ENCODE measurements around the gene B4GALNT4. TPM values are rescaled to one million over a fixed set of nuclear protein-coding genes. Genes with fewer than 3 reads are reported as not detected.
A peak's percentile ranks its signal among the peaks of the same experiment; 100 is the strongest.

The B4GALNT4 gene
- total and polyA plus RNA-seq, 2 of the 13 experiments (the other 11 are each of a cell fraction or from before 2014, with no cell fraction given) = 30.5 to 50.1 TPM

DNA sequence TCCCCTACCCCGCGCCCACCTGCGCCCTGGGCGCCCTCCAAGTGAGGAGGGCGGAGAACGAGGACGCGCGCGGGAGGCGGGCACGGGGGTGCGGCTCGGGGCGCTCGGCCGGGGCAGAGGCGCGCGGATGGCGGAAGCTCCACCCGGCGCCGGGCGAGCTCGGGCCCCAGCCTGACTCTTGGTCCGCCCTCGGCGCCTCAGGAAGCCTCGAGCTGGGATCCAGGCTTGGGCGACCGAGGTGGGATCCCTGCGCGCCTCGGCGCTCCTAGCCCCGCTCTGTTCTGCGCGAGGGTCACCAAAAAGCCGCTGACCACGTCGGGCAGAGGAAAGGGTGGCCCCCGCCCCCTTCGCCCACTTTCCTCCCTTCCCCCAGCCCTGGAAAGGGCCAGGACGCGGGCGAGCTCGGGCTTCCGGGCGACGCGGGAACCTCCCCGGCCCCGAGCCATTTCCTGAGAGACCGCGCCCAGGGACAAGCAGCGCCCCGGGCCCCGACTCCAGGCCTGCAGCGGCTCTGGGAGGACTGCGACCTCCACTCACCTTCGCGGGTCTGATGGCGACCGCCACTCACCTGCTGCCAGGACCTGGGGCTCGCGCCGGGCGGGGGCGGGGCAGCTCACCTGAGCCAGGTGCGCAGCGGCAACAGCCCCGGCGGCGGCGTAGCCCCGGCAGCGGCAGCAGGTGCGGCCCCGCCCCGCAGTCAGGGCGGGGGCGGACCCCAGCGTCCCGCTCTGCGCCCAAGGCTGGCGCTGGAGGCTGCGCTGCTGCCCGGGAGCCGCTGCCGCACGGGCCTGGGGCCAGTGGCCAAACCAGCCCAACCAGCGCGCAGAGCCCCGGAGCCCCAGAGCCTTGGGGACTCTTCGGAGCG, 47.7 kb downstream of the B4GALNT4 start (continued):
- TF ChIP-seq, protein P1, sequence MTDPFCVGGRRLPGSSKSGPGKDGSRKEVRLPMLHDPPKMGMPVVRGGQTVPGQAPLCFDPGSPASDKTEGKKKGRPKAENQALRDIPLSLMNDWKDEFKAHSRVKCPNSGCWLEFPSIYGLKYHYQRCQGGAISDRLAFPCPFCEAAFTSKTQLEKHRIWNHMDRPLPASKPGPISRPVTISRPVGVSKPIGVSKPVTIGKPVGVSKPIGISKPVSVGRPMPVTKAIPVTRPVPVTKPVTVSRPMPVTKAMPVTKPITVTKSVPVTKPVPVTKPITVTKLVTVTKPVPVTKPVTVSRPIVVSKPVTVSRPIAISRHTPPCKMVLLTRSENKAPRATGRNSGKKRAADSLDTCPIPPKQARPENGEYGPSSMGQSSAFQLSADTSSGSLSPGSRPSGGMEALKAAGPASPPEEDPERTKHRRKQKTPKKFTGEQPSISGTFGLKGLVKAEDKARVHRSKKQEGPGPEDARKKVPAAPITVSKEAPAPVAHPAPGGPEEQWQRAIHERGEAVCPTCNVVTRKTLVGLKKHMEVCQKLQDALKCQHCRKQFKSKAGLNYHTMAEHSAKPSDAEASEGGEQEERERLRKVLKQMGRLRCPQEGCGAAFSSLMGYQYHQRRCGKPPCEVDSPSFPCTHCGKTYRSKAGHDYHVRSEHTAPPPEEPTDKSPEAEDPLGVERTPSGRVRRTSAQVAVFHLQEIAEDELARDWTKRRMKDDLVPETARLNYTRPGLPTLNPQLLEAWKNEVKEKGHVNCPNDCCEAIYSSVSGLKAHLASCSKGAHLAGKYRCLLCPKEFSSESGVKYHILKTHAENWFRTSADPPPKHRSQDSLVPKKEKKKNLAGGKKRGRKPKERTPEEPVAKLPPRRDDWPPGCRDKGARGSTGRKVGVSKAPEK (CRISPR knock-in tag; IDR thresholded peaks at IDR 0.05; ENCODE audit: borderline replicate concordance) = 0 out of 2 replicates have a peak, but pooled peaks have one; percentile 35
- TF ChIP-seq GABPB1 (CRISPR knock-in tag; IDR thresholded peaks at IDR 0.05) (peak; percentile 36; the same call in 1 of the 2 replicates), KLF12 (CRISPR knock-in tag; IDR thresholded peaks at IDR 0.05; ENCODE audit: borderline replicate concordance) (0 out of 2 replicates have a peak, but pooled peaks have one; percentile 55), EEA1 (CRISPR knock-in tag; IDR thresholded peaks at IDR 0.05; ENCODE audit: borderline replicate concordance) (peak; percentile 64; the same call in 1 of the 2 replicates), KDM2A (CRISPR knock-in tag; IDR thresholded peaks at IDR 0.05; ENCODE audit: borderline replicate concordance, low read depth) (peak; percentile 59; the same call in 1 of the 2 replicates), HNRNPLL (IDR thresholded peaks at IDR 0.05; ENCODE audit: low read depth, low read length, poor library complexity, severe bottlenecking) (peak; percentile 13), MAFG (CRISPR knock-in tag; IDR thresholded peaks at IDR 0.05) (no peak), YEATS4 (CRISPR knock-in tag; IDR thresholded peaks at IDR 0.05; ENCODE audit: borderline replicate concordance) (peak; percentile 30; the same call in 1 of the 2 replicates), ZFP90 (CRISPR knock-in tag; IDR thresholded peaks at IDR 0.05; ENCODE audit: borderline replicate concordance) (peak; percentile 58; the same call in 1 of the 2 replicates), HOXA3 (CRISPR knock-in tag; IDR thresholded peaks at IDR 0.05) (0 out of 2 replicates have a peak, but pooled peaks have one; percentile 49), KLF15 (CRISPR knock-in tag; IDR thresholded peaks at IDR 0.05; ENCODE audit: borderline replicate concordance) (no peak), HNRNPL (IDR thresholded peaks at IDR 0.05; ENCODE audit: low read depth, low read length) (no peak), MAFK (conservative IDR thresholded peaks at IDR 0.05 in 1 of 2, IDR thresholded peaks at IDR 0.05 in 1 of 2; ENCODE audit: low read length in 2 of 2) (no peak), ZNF607 (CRISPR knock-in tag; IDR thresholded peaks at IDR 0.05; ENCODE audit: borderline replicate concordance) (0 out of 2 replicates have a peak, but pooled peaks have one; percentile 26)
- TF ChIP-seq, protein P2, sequence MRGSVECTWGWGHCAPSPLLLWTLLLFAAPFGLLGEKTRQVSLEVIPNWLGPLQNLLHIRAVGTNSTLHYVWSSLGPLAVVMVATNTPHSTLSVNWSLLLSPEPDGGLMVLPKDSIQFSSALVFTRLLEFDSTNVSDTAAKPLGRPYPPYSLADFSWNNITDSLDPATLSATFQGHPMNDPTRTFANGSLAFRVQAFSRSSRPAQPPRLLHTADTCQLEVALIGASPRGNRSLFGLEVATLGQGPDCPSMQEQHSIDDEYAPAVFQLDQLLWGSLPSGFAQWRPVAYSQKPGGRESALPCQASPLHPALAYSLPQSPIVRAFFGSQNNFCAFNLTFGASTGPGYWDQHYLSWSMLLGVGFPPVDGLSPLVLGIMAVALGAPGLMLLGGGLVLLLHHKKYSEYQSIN (CRISPR knock-in tag; IDR thresholded peaks at IDR 0.05; ENCODE audit: borderline replicate concordance) = no peak
- TF ChIP-seq, protein P3, sequence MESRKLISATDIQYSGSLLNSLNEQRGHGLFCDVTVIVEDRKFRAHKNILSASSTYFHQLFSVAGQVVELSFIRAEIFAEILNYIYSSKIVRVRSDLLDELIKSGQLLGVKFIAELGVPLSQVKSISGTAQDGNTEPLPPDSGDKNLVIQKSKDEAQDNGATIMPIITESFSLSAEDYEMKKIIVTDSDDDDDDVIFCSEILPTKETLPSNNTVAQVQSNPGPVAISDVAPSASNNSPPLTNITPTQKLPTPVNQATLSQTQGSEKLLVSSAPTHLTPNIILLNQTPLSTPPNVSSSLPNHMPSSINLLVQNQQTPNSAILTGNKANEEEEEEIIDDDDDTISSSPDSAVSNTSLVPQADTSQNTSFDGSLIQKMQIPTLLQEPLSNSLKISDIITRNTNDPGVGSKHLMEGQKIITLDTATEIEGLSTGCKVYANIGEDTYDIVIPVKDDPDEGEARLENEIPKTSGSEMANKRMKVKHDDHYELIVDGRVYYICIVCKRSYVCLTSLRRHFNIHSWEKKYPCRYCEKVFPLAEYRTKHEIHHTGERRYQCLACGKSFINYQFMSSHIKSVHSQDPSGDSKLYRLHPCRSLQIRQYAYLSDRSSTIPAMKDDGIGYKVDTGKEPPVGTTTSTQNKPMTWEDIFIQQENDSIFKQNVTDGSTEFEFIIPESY (CRISPR knock-in tag; IDR thresholded peaks at IDR 0.05) = peak; percentile 69; the same call in 1 of the 2 replicates
- TF ChIP-seq, protein P4, sequence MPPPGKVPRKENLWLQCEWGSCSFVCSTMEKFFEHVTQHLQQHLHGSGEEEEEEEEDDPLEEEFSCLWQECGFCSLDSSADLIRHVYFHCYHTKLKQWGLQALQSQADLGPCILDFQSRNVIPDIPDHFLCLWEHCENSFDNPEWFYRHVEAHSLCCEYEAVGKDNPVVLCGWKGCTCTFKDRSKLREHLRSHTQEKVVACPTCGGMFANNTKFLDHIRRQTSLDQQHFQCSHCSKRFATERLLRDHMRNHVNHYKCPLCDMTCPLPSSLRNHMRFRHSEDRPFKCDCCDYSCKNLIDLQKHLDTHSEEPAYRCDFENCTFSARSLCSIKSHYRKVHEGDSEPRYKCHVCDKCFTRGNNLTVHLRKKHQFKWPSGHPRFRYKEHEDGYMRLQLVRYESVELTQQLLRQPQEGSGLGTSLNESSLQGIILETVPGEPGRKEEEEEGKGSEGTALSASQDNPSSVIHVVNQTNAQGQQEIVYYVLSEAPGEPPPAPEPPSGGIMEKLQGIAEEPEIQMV (CRISPR knock-in tag; IDR thresholded peaks at IDR 0.05; ENCODE audit: low read depth) = no peak
